Measurements from ENCODE around the gene SBNO2.

DNA sequence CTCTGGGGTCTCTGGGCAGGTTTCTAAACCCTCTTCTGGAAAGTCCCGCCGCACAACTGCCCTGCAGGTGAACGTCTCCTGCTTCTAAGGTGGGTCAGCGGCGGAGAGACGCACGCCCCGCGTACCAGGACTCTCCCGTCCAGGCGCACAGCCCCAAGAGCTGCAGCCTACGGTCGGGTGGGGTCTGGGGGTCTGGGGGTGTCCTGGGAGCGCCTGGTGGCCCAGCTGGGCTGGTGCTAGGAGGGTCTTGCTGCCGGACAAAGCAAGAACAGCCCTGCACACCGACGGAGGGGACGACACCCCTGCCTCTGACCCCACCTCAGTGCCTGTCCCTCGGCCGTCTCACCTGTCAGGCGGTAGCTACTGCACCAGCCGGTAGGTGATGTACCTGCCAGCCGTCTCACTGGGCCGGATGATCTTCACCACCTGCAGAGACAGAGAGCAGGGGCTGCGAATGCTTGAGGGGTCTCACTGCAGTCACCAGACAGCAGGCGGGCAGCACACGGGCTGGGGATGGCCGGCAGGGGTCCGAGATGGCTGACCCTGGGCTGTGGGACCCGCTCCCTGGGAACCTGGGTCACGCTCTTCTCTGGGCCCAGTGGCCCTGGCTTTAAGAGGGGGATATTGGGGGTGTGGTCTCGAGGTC lies 84.8 kb downstream of the SBNO2 start:
- TF ChIP-seq, protein P1, sequence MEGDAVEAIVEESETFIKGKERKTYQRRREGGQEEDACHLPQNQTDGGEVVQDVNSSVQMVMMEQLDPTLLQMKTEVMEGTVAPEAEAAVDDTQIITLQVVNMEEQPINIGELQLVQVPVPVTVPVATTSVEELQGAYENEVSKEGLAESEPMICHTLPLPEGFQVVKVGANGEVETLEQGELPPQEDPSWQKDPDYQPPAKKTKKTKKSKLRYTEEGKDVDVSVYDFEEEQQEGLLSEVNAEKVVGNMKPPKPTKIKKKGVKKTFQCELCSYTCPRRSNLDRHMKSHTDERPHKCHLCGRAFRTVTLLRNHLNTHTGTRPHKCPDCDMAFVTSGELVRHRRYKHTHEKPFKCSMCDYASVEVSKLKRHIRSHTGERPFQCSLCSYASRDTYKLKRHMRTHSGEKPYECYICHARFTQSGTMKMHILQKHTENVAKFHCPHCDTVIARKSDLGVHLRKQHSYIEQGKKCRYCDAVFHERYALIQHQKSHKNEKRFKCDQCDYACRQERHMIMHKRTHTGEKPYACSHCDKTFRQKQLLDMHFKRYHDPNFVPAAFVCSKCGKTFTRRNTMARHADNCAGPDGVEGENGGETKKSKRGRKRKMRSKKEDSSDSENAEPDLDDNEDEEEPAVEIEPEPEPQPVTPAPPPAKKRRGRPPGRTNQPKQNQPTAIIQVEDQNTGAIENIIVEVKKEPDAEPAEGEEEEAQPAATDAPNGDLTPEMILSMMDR (IDR thresholded peaks at IDR 0.05), result no peak
- TF ChIP-seq EZH2 (IDR thresholded peaks at IDR 0.05), result no peak

Measured in neural progenitor cell (in vitro differentiated cells).